ENCODE data around the gene AP5B1. TPM values are rescaled to one million over a fixed set of nuclear protein-coding genes. Genes with fewer than 3 reads are reported as not detected.

AP5B1 gene
- total RNA-seq, 2 donors from 2014 or later = 21.7 to 22.4 TPM

DNA sequence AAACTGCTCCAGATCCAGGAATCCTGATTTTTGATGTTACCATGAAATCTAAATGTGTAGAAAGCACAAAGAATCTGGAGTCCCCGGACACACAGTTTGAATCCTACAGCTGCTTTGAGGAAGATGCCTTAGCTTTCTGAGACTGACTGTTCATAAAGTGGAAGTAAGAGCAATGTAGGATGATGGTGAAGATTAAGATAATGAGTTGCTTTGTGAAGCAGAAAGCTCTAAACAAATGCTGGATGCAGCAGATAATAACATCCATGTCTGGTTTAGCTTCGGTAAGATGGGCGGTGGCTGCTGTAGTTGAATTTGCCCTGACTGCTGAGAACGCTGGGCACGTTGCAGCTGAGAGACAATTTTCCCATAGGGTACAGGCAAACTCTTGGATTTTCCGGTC is 26.2 kb upstream of the AP5B1 start:
- intact Hi-C loops (cut with DNase I, micrococcal nuclease) = no loop called here
- no peak for DNase-seq
- no peak for ATAC-seq

DNA sequence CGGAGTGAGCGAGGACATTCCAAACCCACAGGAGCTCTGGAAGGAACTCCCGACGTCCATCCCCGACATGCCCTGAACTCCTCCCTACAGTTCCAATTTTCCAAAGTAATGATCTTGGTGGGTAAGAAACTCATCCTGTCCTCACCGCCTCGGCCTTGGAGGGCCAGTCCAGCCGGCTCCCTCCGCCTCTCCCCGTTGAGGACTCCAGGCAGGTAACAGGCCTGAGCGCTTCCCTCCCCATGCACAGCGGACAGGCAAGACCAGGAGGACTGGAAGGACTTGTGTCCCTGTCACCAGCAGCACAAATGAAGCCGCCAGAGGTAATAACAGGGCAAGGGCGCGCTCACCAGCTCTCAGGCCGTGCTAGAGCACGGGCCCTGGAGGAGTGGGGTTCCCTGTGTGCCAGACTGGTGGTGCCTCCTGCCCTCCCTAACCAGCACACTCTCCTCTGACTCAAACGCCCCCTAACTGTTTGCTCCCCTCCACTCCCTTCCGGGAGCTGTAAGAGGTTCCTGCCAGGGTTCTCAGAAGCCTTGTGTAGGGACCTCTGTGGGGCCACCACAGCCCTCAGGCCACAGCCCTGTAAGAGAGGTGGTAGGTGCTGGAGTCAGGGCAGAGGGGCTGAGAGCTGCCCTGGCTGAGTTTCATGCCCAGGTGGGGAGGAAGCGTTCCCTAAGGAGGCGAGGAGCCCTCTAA is 23.2 kb upstream of the AP5B1 start:
- ATAC-seq (no peak), DNase-seq (no peak)
- intact Hi-C loops (cut with DNase I, micrococcal nuclease) = no loop called here

DNA sequence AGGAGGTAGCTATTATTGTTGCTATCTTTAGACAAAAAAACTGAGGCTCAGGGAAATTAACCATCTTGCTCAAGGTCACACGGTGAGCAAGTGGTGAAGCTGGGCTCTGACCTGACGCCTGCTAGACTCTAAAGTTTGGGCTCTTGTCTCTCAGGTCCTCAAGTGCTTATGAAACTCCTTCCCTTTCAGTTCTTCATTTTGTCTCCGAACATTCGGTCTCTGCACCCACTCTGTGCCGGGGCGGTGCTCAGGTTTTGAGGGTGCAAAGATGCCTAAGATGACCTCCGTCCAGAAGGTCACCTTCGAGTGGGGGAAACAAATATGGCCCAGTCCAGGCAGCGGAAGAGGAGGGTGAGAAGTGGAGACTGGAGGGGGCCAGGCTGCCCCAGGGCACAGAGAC is 22.1 kb upstream of the AP5B1 start:
- no peak for ATAC-seq
- no peak for DNase-seq
- intact Hi-C loops (cut with DNase I, micrococcal nuclease) = no loop called here

DNA sequence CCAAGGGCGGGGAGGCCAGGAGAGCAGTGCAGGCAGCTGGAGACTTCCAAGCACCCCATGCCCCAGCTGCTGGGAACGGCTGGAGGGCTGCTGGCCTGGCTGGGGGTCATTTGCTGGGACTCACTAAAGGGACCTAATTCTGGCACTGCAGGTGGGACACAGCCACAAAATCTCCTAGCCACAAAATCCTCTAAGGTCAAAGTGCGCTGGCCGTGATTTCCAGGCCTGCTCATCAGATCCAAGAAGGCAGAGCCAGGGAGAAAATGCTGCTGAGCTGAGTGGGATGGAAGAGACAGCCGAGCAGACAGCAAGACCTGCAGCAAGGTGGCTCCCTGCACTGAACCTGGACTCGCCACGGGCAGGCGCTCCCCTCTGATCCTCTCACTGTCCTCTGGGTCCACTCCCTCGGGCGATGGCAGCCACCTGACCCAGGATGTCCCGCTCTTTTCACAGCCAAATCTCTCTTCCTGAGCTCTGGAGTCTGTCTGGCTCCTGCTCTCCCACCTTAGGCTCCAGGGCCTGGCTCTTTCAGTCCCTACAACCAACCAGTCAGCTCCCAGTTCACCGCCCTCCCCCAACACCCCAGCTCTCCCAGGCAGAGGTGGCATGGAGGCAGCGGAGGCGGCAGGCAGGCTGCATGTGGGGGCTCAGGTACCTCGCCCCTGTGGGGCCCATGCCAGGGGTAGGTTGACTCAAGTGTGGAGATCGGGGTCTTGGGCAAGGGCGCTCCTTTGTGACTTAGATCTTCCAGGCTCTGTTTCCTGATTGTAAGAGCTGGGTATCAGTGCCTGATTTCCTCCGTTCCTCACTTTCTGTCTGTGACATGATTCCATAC is 20.6 kb upstream of the AP5B1 start:
- no peak for DNase-seq
- no peak for ATAC-seq
- intact Hi-C loops (cut with DNase I, micrococcal nuclease) = no loop called here

DNA sequence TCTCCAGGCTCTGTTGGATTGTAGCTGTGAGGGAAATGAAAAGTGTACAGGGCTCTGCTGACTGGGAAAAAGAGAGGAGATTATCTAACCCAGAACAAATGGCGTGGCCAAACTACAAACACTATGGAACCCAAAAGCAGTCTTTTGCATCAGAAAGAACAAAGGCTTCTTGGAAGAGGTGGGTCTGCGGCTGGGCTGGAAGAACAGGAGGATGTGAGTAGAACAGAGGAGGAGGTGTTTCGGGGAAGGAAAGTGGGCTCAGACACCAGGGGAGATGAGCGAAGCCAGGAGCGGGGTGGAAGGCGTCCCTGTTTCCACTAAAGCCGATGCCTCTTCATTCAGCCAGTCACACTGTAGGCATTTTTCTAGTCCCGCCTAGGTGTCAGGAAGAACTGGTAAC is 18.1 kb upstream of the AP5B1 start:
- intact Hi-C loops (cut with DNase I, micrococcal nuclease) = no loop called here
- DNase-seq (no peak), ATAC-seq (no peak)

DNA sequence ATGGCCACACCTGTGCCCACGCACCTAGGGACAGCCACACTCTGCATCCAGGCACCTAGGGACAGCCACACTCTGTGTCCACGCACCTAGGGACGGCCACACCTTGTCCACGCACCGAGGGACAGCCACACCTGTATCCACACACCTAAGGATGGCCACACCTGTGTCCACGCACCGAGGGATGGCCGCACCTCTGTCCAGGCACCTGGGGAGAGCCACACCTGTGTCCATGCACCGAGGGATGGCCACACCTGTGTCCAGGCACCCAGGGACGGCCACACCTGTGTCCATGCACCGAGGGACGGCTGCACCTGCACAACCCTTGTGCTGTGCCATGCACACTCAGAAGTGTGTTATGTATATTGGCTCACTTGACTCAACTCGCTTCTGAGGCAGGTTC is 16.9 kb upstream of the AP5B1 start:
- ATAC-seq = peak; percentile 30
- no peak for DNase-seq
- intact Hi-C loops (cut with DNase I, micrococcal nuclease) = no loop called here

DNA sequence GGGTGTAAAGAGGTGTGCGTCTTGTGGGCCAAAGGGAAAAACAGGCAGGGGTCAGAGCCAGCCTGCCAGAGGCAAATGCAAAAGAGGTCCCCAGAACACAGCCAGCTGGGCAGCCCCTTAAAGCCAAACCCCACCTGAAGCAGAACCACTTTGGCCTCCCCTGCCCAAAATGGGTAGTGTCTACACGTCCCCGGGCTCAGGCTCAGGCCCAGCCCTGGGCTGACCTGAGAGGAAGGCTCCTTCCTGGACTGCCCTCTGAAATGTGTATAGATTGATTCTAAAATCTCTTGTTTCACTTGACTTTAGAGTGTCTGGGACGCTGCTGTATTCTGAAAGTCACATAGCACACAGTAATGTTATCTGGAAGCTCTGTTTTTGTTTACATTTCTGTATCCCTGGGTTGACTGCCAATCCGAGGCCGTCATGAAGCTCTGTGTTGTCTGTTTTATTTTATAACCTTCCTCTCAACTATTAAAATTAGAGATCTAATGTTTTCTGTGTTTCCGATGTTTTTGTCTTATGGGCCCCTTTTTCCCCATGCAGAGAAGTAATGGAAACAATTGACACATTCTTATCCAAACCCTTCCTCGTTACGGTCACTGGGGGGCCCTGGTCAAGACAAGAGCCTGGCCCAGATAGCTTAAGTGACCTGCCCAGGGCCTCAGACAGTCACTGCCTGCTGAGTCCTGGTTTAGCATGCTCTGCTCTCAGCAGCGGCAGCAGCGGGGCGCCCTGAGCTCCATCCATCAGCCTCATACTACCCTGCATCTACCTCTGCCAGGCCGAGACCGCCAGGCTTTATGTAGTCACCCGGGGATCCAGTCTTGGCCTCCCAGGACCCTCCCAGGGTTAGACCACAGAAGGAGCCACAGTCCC is 16.2 kb upstream of the AP5B1 start:
- intact Hi-C loops (cut with DNase I, micrococcal nuclease) = no loop called here
- no peak for DNase-seq
- no peak for ATAC-seq

DNA sequence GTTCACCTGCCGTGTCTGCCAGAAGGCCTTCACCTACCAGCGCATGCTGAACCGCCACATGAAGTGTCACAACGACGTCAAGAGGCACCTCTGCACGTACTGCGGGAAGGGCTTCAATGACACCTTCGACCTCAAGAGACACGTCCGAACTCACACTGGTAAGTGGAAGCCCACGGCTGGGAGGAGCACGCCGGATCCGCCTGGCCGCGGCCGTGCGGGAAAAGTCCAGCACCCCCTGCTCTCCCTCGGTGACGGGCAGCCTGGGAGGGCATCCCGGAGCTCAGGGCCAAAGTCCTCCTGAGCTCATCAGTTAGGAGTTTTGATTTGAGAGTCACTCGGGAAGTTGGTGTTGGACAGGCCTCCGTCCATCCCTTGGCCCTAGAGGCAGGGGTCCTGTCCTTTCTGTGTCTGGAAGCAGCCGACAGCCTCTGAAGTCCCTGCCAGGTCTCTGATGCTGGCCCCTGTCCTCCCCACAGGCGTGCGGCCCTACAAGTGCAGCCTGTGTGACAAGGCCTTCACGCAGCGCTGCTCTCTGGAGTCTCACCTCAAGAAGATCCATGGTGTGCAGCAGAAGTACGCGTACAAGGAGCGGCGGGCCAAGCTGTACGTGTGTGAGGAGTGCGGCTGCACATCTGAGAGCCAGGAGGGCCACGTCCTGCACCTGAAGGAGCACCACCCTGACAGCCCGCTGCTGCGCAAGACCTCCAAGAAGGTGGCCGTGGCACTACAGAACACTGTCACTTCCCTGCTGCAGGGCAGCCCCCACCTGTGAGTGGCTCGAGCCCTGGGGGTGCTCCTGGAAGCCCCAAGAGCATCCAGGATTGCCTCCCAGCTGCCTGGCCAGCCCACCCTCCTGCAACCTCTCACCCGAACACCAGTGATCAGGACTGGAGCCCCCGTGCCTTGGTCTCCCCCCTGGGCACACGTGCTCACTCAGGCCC is 14.1 kb upstream of the AP5B1 start:
- DNase-seq (no peak), ATAC-seq (no peak)
- intact Hi-C loops (cut with DNase I, micrococcal nuclease) = no loop called here

DNA sequence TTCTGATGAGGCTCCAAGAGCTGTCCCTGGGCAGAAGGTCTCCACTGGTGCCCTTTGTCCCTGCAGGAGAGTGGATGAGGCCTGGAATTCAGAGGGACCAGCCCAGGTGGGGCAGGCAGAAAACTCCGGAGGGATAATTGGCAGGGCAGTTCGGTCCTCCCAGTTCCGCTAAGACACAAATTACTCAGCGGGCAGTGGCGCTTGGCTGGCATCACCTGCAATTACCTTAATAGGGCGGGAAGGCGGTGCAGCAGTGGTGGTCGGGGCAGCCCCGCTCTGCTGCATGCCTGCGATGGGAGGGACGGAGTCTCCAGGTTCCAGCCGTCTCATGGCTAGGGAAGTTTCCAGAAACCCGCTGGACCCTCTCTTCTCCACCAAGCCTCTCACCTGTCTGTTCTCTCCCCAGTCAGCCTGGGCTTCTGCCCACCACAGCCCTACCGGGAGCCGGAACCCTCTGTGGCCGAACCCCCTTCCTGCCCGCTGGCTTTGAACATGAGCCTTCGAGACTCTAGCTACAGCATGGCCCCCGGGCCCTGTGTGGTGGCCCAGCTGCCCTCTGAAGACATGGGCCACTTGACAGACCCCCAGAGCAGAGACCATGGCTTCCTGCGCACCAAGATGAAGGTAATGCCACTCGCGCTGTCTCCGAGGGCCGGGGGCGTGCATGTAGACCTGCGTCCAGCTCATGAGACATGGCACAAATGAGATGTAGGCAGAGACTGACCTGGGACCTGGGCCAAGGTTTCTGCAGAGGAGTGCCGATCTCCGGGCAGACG is 13.0 kb upstream of the AP5B1 start:
- intact Hi-C loops (cut with DNase I, micrococcal nuclease) = no loop called here
- peak; percentile 41 to 65 for DNase-seq
- peak; percentile 24 for ATAC-seq

DNA sequence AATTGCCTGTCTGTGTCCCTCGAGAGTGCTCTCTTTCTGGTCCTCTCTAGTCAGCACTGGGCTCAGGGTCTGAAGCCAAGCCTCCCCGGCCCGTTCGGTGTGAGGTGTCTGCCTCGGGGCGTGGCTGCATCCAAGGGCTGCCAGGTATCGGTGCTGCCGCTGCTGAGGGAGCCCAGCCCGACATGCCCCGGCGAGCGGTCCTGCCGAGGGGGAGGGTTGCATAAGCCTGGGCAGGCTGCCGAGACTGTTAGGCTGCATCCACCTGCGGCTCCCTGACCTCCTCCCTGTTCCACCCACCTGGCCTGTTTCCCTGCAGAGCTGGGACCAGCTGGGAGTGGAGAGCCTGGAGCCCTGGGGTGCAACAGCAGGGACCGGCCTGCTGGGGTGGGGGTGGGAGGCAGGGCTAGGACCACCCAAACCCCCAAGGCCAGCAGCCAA is 12.4 kb upstream of the AP5B1 start:
- intact Hi-C loops (cut with DNase I, micrococcal nuclease) = no loop called here
- ATAC-seq = peak; percentile 58
- DNase-seq = peak; percentile 85 to 90

DNA sequence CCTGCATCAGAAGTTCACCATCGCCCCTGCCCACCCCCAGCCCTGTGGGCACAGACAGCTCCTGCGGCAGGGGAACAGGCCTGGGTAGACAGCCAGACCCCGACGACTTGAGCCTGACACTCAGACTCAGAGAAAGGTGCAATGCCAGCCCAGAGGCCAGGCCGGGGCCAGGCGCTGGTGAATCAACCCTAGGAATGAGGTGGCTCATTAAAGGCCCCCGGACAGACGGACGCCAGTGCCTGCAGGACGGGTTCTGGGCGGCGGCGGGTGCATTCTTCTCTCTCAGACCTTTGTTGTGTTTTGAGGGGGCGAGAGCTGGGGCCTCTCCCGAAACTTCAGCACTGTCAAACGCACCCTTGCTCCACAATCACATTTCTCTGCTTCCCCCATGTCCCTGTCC is 11.7 kb upstream of the AP5B1 start:
- intact Hi-C loops (cut with DNase I, micrococcal nuclease) = no loop called here
- ATAC-seq = no peak
- no peak for DNase-seq

DNA sequence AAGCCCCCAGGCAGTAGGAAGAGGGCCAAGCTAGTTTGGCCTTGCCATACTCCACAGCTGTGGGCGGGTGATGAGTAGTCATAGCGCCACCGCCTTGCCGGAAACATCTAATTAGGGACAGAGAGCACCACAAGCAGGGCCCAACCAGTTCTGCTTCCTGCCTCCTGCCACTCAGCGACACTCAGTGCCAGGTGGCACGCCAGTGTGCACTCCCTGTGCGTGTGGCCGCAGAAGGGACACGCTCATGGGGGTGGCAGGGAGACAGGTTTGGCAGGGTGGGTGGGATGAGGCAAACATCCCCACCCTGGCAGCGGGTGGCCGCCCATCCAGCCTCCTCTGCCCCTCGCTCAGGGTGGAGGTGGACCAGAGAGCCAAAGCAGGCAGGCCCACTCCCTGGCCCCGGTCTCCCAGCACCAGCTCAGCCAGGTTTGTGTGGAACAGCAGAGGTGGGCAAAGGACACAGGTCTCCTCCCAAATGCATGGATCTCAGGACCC is 11.0 kb upstream of the AP5B1 start:
- ATAC-seq (peak; percentile 63), DNase-seq (peak; percentile 87 to 90)
- intact Hi-C loops (cut with DNase I, micrococcal nuclease) = no loop called here

DNA sequence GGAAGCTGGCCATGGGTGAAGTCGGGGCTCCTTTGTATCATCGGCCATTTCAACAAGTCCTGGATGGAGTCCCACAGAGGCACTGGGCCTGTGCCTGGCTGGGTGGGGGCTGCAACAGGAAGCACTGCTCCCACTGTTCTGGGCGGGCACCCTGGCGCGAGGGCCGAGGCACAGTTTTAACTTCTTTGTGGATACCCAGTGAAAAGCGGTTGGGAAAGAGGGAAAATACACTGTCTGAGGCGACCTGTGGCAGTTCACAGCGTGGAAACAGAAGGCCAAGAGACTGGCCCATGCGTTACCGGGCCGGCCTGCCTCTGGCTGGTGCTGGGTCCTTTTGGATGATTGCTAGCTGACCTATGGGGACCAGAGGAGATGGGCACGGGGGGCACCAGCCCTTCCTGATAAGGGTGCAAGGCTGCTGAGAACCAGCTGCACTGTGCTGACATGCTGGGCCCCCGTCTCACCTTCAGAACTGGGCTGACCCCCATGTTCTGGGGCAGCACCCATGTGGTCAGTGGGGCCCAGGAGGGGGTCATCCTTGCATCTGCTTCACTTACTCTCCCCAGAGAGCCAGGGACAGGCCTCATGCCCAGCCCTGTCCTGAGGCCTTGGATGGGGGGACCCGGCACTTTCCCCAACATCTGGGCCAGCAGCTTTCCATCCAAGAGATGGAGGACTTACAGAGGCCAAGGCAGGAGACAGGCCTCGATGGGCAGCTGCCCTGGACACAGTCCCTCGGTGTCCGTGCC is 10.3 kb upstream of the AP5B1 start:
- no peak for DNase-seq

DNA sequence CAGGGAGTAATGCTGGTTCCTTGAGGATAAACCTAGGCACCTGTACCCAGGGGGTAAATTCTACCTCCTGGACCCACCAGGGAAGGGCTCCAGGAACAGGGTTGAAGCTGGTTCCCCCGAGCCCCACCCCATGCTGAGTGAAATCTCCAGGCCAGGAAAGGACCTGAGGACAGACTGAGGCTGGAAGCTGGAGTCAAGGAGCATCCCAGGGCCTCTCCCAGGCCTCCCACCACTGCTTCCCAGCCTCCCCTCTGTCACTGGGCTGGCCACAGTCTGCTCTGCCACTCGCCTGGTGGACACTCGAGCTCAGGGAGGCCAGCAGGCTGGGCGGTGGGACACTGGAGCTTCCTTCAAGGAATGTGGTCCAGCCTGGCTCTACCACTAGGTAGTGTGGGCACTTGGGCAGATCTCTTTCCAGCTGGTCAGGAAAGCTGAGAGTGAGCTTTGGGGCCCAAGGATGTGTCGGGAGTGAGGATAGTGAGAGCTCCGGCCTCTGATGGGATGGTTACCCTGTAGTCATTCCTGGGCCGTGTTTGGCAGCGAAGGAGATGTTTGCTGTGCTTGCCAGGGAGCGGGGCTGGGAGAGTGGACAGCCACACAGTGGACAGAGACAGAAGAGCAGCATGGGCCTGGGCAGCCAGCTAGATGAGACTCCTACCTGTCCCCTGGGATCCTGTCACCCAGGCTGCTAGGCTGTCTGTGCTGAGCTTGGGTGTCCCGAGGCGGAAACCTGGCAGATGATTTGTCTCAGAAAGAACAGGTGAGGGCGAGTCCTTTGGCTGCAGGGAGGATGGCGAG is 9.5 kb upstream of the AP5B1 start:
- intact Hi-C loops (cut with DNase I, micrococcal nuclease) = no loop called here
- ATAC-seq = peak; percentile 5
- DNase-seq = peak; percentile 31 to 60

More for the DNA sequence above, 10.3 kb upstream of the AP5B1 start:
- intact Hi-C loops (cut with DNase I, micrococcal nuclease) = no loop called here
- ATAC-seq = no peak

DNA sequence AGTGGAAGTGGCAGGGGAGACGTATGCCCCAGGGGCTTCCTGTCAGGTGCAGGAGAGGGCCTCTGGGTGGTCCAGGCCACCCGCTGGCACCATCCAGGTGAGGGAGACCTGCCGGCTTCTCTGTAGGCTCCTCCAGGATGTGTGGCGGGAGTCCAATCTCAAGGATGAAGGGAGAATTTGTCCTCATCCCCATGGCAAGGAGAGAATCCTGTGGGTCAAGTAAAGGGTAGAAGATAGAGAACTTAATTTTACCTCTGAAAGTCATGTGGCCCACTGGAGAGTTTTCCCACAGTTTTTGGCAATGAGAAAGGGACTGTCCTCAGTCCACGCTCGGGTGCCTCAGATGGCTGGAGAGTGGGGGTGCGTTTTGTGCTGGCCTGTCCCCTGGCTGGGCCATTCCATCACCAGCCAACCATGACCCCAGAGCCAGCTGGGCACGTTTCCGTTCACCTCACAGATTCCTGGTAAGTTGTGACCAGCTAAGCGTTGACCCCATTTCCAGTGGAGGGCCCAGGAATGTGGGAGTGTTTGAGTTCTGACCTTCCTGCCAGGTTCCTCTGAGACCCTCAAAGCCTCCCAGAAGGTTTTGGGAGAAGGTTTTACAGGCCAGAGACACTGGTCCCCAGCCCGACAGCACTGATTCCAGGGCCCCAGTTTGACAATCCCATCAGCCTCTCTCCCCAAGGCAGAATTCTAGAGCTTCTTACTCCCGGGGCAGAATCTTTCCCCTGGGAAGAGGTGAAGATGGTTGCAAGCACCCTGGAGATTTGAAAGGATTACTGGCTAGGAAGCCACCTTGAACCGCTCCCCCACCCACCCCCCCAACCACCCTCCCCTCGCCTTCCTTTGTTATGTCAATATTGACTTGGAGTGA is 8.7 kb upstream of the AP5B1 start:
- DNase-seq (no peak), ATAC-seq (no peak)
- intact Hi-C loops (cut with DNase I, micrococcal nuclease) = no loop called here

Data from left colon (tissue), 2 donors.